Hematopoietic multipotent progenitor cell treated with erythropoietin and hydrocortisone succinate and interleukin-3 and kit ligand, for 6 days (in vitro differentiated cells): Measurements from ENCODE around the gene GRPR.
A peak's percentile ranks its signal among the peaks of the same experiment; 100 is the strongest.
"Not testable (repeated sequence)": the region's sequence is repeated elsewhere in the genome, so short reads cannot be mapped to it uniquely, and the experiment has no call there.

Source experiments
- DNase-seq: peaks from one replicate; pipeline ENCODE4 v3.0.0-alpha.2; 2015

The GRPR gene

GRCh38 chrX:16138108-16138427 is 14.7 kb downstream of the GRPR start:
- peak; percentile 19 for DNase-seq

- no peak for DNase-seq
Measured at GRCh38 chrX:16140448-16140847, 17.1 kb downstream of the GRPR start.

- DNase-seq, result no peak
Measured at GRCh38 chrX:16140983-16141382, 17.6 kb downstream of the GRPR start.

GRCh38 chrX:16141422-16142245 is 18.3 kb downstream of the GRPR start:
- no peak for DNase-seq

- no peak for DNase-seq
Measured at GRCh38 chrX:16142246-16142558, 18.8 kb downstream of the GRPR start.

GRCh38 chrX:16143968-16144367 is 20.6 kb downstream of the GRPR start:
- DNase-seq, result no peak

- DNase-seq, result no peak
Measured at GRCh38 chrX:16144420-16144819, 21.1 kb downstream of the GRPR start.

- not testable (repeated sequence) for DNase-seq
Measured at GRCh38 chrX:16145093-16145492, 21.7 kb downstream of the GRPR start.

- no peak for DNase-seq
Measured at GRCh38 chrX:16145656-16146055, 22.3 kb downstream of the GRPR start.

- DNase-seq, result no peak
Measured at GRCh38 chrX:16148896-16149295, 25.5 kb downstream of the GRPR start.

- no peak for DNase-seq
Measured at GRCh38 chrX:16155581-16156096, 32.3 kb downstream of the GRPR start.

- no peak for DNase-seq
Measured at GRCh38 chrX:16156692-16157331, 33.4 kb downstream of the GRPR start.

GRCh38 chrX:16160729-16161128 is 37.4 kb downstream of the GRPR start:
- DNase-seq, result no peak

GRCh38 chrX:16161173-16161572 is 37.8 kb downstream of the GRPR start:
- not testable (repeated sequence) for DNase-seq

- DNase-seq, result no peak
Measured at GRCh38 chrX:16162391-16162790, 39.0 kb downstream of the GRPR start.

GRCh38 chrX:16164748-16165147 is 41.4 kb downstream of the GRPR start:
- no peak for DNase-seq

GRCh38 chrX:16167181-16167580 is 43.8 kb downstream of the GRPR start, which contains the start of gene MAGEB17:
MAGEB17 (plus strand) TSS chrX:16167481; CDS start chrX:16170383, 2,902 bp downstream.
- no peak for DNase-seq

- no peak for DNase-seq
Measured at GRCh38 chrX:16171039-16171438, 47.7 kb downstream of the GRPR start.

- DNase-seq, result no peak
Measured at GRCh38 chrX:16171944-16172343, 48.6 kb downstream of the GRPR start.

GRCh38 chrX:16172391-16172790 is 49.0 kb downstream of the GRPR start:
- no peak for DNase-seq

- no peak for DNase-seq
Measured at GRCh38 chrX:16175329-16176061, 52.1 kb downstream of the GRPR start.

GRCh38 chrX:16177260-16177659 is 53.9 kb downstream of the GRPR start:
- DNase-seq, result no peak

- DNase-seq, result not testable (repeated sequence)
Measured at GRCh38 chrX:16183843-16184242, 60.5 kb downstream of the GRPR start.

GRCh38 chrX:16185725-16186136 is 62.4 kb downstream of the GRPR start:
- peak; percentile 1 for DNase-seq
